GM10847 (cell line): ENCODE data around the gene NEXN.

Source experiments
- POLR2A ChIP-seq: IDR thresholded peaks from 2 replicates; pipeline ENCODE4 v1.6.1; 2011; ENCODE audit not compliant: insufficient read length; ENCODE audit errors: extremely low read depth

Gene NEXN

GRCh38 chr1:77888781-77889642, 588 bp downstream of the NEXN start:
- no peak for TF ChIP-seq POLR2A

GRCh38 chr1:77889671-77890070, 1.2 kb downstream of the NEXN start:
- TF ChIP-seq POLR2A: no peak

- no peak for TF ChIP-seq POLR2A
Measured at GRCh38 chr1:77891200-77891599, 2.8 kb downstream of the NEXN start.

GRCh38 chr1:77899647-77900320, 11.4 kb downstream of the NEXN start:
- no peak for TF ChIP-seq POLR2A

- TF ChIP-seq POLR2A: no peak
Measured at GRCh38 chr1:77900687-77901293, 12.4 kb downstream of the NEXN start.

- no peak for TF ChIP-seq POLR2A
Measured at GRCh38 chr1:77905603-77906002, 17.2 kb downstream of the NEXN start.

- no peak for TF ChIP-seq POLR2A
Measured at GRCh38 chr1:77906019-77906545, 17.7 kb downstream of the NEXN start.

- no peak for TF ChIP-seq POLR2A
Measured at GRCh38 chr1:77906624-77907023, 18.2 kb downstream of the NEXN start.

GRCh38 chr1:77910116-77910515, 21.7 kb downstream of the NEXN start:
- no peak for TF ChIP-seq POLR2A

- no peak for TF ChIP-seq POLR2A
Measured at GRCh38 chr1:77925518-77925917, 37.1 kb downstream of the NEXN start.

- TF ChIP-seq POLR2A: no peak
Measured at GRCh38 chr1:77925956-77926355, 37.5 kb downstream of the NEXN start.

GRCh38 chr1:77926561-77927357, 38.3 kb downstream of the NEXN start:
- no peak for TF ChIP-seq POLR2A

GRCh38 chr1:77927414-77927813, 39.0 kb downstream of the NEXN start:
- TF ChIP-seq POLR2A: no peak

GRCh38 chr1:77929806-77930205, 41.4 kb downstream of the NEXN start:
- TF ChIP-seq POLR2A: no peak

GRCh38 chr1:77938651-77939050, 50.2 kb downstream of the NEXN start:
- no peak for TF ChIP-seq POLR2A
